HepG2 (cell line): ENCODE results near the gene MVP. TPM values are rescaled to one million over a fixed set of nuclear protein-coding genes. Genes with fewer than 3 reads are reported as not detected.
A peak's percentile ranks its signal among the peaks of the same experiment; 100 is the strongest.

Experiments used
- AHDC1 ChIP-seq: sonication (generic); formaldehyde crosslinking; IDR thresholded peaks from 2 replicates; pipeline ENCODE4 v1.5.1; 2020; ENCODE audit warnings: mild to moderate bottlenecking, missing genetic modification reagents, borderline replicate concordance
- DMTF1 ChIP-seq: sonication (generic); formaldehyde crosslinking; IDR thresholded peaks from 2 replicates; pipeline ENCODE4 v1.4.0; 2020; ENCODE audit warnings: mild to moderate bottlenecking, missing genetic modification reagents
- ETV6 ChIP-seq: sonication (generic); formaldehyde crosslinking; conservative IDR thresholded peaks from 2 replicates; pipeline ENCODE4 v1.4.0; 2020; ENCODE audit warnings: missing genetic modification reagents
- FOXC1 ChIP-seq: sonication (generic); formaldehyde crosslinking; IDR thresholded peaks from 2 replicates; pipeline ENCODE4 v1.8.0; 2022; ENCODE audit warnings: mild to moderate bottlenecking, missing genetic modification reagents, borderline replicate concordance
- KAT7 ChIP-seq: IDR thresholded peaks from 2 replicates; pipeline ENCODE4 v1.6.1; 2018; ENCODE audit warnings: borderline replicate concordance, missing compliant biosample characterization
- MAFF ChIP-seq: IDR thresholded peaks from 2 replicates; pipeline ENCODE4 v1.6.1; 2011; ENCODE audit warnings: low read depth, low read length, improper control_type of control experiment
- MXD1 ChIP-seq: sonication (generic); formaldehyde crosslinking; IDR thresholded peaks from 2 replicates; pipeline ENCODE4 v1.4.0; 2020; ENCODE audit warnings: mild to moderate bottlenecking, missing genetic modification reagents
- SKIL ChIP-seq: sonication (generic); formaldehyde crosslinking; IDR thresholded peaks from 2 replicates; pipeline ENCODE4 v1.8.0; 2022; ENCODE audit warnings: missing genetic modification reagents, mild to moderate bottlenecking, moderate library complexity, borderline replicate concordance
- SRF ChIP-seq: IDR thresholded peaks from 2 replicates; pipeline ENCODE4 v1.6.1; 2011; ENCODE audit warnings: mild to moderate bottlenecking, low read depth, low read length, moderate library complexity
- U2AF1 ChIP-seq: fragments of 200-400 bp; formaldehyde crosslinking; optimal IDR thresholded peaks from 2 replicates; pipeline ENCODE3; 2017; ENCODE audit warnings: mild to moderate bottlenecking, low read depth, low read length
- ZFP41 ChIP-seq: sonication (generic); formaldehyde crosslinking; IDR thresholded peaks from 2 replicates; pipeline ENCODE4 v1.4.0; 2020; ENCODE audit warnings: mild to moderate bottlenecking, missing genetic modification reagents, borderline replicate concordance
- ZFY ChIP-seq: sonication (generic); formaldehyde crosslinking; IDR thresholded peaks from 2 replicates; pipeline ENCODE4 v1.4.0; 2020; ENCODE audit warnings: missing genetic modification reagents
- ZNF331 ChIP-seq: sonication (generic); formaldehyde crosslinking; IDR thresholded peaks from 2 replicates; pipeline ENCODE4 v1.4.0; 2020; ENCODE audit warnings: missing genetic modification reagents
- ZNF704 ChIP-seq: sonication (generic); formaldehyde crosslinking; IDR thresholded peaks from 2 replicates; pipeline ENCODE4 v1.8.1; 2023; ENCODE audit warnings: mild to moderate bottlenecking, inconsistent platforms, moderate library complexity, missing genetic modification reagents, borderline replicate concordance
- ZNF75D ChIP-seq: sonication (generic); formaldehyde crosslinking; IDR thresholded peaks from 2 replicates; pipeline ENCODE4 v1.8.1; 2023; ENCODE audit warnings: missing genetic modification reagents, mild to moderate bottlenecking, borderline replicate concordance
- ZSCAN9 ChIP-seq: IDR thresholded peaks from 2 replicates; pipeline ENCODE4 v1.6.1; 2016; ENCODE audit warnings: borderline replicate concordance
- polyA plus RNA-seq, 8 experiments: library from polyadenylated mRNA; depleted of rRNA in 3 of 8; stranded (reverse) in 7 of 8; unstranded in 1 of 8; fragments of >200 nt; fragmentation: Illumina TruSeq in 4 of 8; extraction: Trizol in 4 of 8; gene quantifications; 2 replicates each; pipeline versions ENCODE4 v1.2.1 to v1.2.3, GENCODE V29; 2011 to 2016; ENCODE audit warnings: low read depth in 4 of 8, missing spikeins in 1 of 8, mixed read lengths in 1 of 8; ENCODE audit not compliant: insufficient read depth in 1 of 8
- total RNA-seq, 5 experiments: library from RNA; depleted of rRNA; stranded (reverse); fragments of >200 nt; fragmentation: Illumina TruSeq; extraction: Trizol; gene quantifications; 2 replicates each; pipeline ENCODE4 v1.2.3, GENCODE V29; 2016; ENCODE audit warnings: low read depth in 1 of 5

MVP gene
- total and polyA plus RNA-seq, 2 of the 13 experiments (the other 11 are each of a cell fraction or from before 2014, with no cell fraction given), result 22.9 to 43.5 TPM

GRCh38 chr16:29805232-29806098 is 14.8 kb upstream of the MVP start (continued):
- TF ChIP-seq U2AF1 (no peak), ETV6 (CRISPR knock-in tag) (peak; percentile 81; the same call in 1 of the 2 replicates), FOXC1 (CRISPR knock-in tag) (peak; percentile 95), ZNF704 (CRISPR knock-in tag) (0 out of 2 replicates have a peak, but pooled peaks have one; percentile 63), ZSCAN9 (peak; percentile 97), MAFF (no peak), AHDC1 (peak; percentile 78; the same call in 1 of the 2 replicates), ZFP41 (no peak; the same call in 1 of the 2 replicates), SRF (no peak), ZNF75D (CRISPR knock-in tag) (no peak), ZFY (CRISPR knock-in tag) (peak; percentile 93), DMTF1 (CRISPR knock-in tag) (no peak), MXD1 (peak; percentile 88), KAT7 (CRISPR knock-in tag) (peak; percentile 97), SKIL (peak; percentile 74; the same call in 1 of the 2 replicates), ZNF331 (peak; percentile 92)
